ENCODE measurements around the gene ZNF429.

DNA sequence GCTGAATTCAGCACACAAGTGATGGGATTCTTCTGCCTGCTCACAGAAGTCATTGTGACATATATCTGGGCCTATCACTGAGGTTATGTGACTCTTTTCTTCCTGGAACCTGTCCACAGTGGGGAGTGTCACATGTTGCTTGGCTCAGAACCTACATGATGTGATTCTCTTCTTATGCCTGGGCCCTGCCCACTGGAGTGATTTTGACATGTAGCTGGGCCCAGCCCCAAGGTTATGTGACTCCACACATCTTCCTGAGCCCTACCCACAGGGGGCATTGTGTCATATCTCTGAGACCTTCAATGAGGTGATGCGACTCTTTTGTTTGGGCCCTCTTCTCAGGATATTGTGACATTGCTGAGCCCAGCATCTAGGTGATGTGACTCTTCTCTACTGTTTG lies 17.4 kb upstream of the ZNF429 start:
- TF ChIP-seq, protein P1, sequence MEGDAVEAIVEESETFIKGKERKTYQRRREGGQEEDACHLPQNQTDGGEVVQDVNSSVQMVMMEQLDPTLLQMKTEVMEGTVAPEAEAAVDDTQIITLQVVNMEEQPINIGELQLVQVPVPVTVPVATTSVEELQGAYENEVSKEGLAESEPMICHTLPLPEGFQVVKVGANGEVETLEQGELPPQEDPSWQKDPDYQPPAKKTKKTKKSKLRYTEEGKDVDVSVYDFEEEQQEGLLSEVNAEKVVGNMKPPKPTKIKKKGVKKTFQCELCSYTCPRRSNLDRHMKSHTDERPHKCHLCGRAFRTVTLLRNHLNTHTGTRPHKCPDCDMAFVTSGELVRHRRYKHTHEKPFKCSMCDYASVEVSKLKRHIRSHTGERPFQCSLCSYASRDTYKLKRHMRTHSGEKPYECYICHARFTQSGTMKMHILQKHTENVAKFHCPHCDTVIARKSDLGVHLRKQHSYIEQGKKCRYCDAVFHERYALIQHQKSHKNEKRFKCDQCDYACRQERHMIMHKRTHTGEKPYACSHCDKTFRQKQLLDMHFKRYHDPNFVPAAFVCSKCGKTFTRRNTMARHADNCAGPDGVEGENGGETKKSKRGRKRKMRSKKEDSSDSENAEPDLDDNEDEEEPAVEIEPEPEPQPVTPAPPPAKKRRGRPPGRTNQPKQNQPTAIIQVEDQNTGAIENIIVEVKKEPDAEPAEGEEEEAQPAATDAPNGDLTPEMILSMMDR (conservative IDR thresholded peaks at IDR 0.05; ENCODE audit: low read depth, low read length): no peak
- no peak for TF ChIP-seq EZH2 (IDR thresholded peaks at IDR 0.05; ENCODE audit: low read length, unreplicated experiment)
